HG03280 (cell line): ENCODE results near the gene MAJIN.
"Not testable (repeated sequence)": the region's sequence is repeated elsewhere in the genome, so short reads cannot be mapped to it uniquely, and the experiment has no call there.

Experiments used
- ATAC-seq: cut with Tn5 transposase; IDR thresholded peaks from one replicate; pipeline ENCODE4 v1.9.1; 2021; ENCODE audit warnings: mild to moderate bottlenecking, moderate library complexity; ENCODE audit not compliant: unreplicated experiment

Gene MAJIN

DNA sequence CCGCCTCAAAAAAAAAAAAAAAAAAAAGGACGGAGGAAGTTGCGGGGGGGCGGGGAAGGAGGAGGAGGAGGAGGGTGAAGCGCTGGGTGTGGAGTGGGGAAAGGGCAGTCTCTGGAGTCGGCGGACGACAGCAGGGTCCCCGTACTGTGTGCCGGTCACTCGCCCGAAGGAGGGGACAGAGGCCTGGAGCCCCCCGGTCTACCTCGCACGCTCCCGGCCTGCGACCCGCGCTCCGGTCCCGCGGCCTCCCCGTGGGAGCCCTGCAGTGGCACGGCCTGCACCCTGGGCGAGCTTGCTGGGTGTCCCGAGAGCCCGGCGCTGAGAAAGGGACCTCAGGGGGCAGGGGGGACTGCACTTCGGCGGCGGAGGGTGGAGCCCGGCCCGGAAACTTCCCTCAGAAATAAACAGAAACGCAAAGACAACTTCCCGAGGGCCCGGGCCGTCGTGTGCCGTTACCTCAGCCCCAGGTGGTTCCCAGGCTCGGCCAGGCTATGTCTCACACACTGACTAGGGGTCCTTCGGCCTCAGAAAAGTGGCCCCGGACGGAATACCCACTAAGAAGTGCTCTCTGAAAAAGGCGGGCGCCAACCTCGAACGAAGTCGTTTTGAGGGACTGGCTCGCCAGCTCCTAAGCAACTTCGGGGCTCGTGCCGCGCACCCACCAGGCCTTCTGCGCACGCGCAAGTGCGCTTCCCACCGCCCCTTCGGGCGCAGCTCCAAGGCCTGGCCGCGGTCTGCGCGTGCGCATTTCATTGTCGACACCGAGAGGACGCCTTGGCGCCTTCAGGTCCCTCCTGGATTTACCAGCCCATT lies at the start of gene MAJIN:
Gene MAJIN (minus strand): TSS at position 688 of the 813 bp plus-strand sequence. CDS start 12,703 bp downstream, outside the sequence.
- no peak for ATAC-seq

GRCh38 chr11:65021509-65021908 lies 49.6 kb upstream of the MAJIN start:
- no peak for ATAC-seq

- ATAC-seq: no peak
These were observed 49.1 kb upstream of the MAJIN start for GRCh38 chr11:65021003-65021402.

GRCh38 chr11:65019824-65020223 lies 47.9 kb upstream of the MAJIN start:
- no peak for ATAC-seq

DNA sequence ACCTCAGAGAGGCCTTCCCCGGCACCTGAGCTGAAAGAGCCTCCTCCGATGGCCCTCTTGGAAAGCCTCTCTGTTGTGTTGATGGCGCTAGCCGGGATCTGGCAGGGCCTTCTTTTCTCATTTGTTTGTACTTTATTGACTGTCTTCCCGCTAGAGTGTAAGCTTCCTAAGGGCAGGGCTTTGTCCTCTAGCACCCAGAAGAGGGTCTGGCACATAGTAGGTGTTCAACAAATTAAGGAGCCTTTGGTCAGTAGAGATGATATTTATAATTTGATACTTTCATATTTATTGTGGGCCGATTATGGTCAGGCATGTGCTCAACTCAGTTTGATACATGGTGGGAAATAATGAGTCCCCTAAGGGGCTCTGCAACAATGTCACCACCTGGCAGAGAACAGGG lies 46.0 kb upstream of the MAJIN start:
- no peak for ATAC-seq

GRCh38 chr11:65016705-65017104 lies 44.8 kb upstream of the MAJIN start:
- ATAC-seq: no peak

GRCh38 chr11:65014726-65015227 lies 42.9 kb upstream of the MAJIN start:
- ATAC-seq: no peak

DNA sequence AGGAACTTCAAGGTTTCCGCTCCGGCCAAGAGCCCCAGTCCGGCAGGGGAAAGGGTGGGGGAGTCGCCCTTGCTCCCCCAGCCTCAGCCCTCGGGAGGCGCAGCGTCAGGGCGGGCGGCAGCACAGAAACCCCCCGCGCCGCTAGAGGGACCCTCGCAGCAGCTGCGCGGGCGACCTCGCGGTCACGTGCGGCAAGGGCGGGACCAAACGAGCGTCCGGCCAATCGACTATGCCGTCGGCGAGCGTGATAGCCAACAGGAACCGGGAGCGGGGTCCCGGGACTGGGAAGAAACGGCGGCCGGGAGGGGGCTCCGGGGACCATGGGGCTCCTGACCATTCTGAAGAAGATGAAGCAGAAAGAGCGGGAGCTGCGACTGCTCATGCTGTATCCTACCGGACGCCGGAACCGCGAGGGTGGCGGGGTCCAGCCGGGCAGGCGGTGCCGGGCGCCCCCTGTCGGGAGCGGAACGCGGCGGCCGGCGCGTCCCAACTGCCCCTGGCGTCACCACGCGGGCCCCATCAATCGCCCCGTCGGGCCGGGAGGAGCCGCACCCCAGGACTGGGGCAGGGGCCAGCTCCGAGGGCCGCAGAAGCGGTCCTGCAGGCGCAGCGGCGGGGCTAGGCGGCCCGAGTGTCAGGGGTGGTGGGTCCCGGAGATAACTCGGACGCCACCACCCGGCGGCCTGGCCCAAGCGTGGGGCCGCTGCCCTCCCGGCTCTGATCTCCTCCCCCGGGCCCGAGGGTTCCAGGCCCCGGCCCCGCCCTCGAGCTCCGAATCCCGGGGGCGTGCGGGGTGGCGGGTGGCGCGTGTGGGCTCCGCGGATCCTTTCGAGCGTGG lies 42.2 kb upstream of the MAJIN start, which contains the start of gene ARL2:
Gene ARL2 (plus strand): TSS at position 273 of the 838 bp plus-strand sequence. CDS start 48 bp downstream, at position 321.
- peak; percentile 73 for ATAC-seq

GRCh38 chr11:65013130-65013887 lies 41.4 kb upstream of the MAJIN start:
- ATAC-seq: peak; percentile 75

GRCh38 chr11:65008873-65009272 lies 37.0 kb upstream of the MAJIN start:
- no peak for ATAC-seq

DNA sequence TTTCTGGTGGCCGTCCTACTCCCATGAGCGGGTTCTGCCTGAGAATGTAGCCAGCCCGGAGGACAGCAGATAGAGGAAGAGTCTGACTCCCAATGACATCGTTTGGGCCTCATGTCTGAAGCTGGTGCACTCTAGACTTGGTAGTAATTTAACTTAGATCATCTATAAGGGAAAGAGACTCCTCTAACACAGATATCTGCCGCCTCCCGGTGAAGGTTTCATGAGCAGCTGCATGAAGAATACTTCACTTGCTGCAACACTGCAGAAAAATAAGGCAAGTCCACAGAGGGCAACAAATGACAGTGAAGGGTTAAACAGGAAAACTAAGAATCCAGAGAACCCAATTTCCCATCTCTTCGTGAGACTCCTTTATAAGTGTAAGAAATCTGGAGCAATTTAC lies 36.1 kb upstream of the MAJIN start:
- ATAC-seq: no peak

DNA sequence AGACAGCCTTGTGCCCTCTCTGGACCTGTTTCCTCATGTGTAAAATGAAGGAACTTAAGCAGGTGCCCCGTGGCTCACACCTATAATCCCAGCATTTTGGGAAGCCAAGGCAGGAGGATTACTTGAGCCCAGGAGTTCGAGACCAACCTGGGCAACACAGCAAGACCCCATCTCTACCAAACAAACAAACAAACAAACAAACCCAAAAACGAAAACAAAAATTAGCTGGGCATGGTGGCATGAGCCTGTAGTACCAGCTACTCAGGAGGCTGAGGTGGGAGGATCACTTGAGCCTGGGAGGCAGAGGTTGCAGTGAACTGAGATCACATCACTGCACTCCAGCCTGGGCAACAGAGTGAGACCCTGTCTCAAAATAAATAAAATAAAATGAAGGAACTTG lies 32.1 kb upstream of the MAJIN start:
- not testable (repeated sequence) for ATAC-seq

DNA sequence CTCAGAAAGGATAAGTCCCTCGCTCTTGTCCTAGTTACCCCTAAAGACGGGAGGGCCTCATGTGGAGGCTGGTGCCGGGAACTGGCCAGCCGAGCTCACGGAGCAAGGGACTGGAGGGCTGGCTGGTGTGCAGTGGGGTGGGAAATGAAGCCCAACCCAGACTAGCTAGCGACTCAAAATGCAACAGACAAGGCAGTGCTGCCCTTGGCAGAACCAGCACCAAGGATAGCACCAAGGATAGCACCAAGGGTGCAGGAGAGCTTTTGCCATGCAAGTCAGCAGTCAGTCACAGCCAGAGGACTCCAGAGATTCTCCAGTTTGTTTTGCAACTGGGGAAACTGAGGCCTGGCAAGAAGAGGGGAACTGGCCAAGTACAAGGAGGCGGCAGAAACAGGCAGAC lies 31.4 kb upstream of the MAJIN start:
- no peak for ATAC-seq

DNA sequence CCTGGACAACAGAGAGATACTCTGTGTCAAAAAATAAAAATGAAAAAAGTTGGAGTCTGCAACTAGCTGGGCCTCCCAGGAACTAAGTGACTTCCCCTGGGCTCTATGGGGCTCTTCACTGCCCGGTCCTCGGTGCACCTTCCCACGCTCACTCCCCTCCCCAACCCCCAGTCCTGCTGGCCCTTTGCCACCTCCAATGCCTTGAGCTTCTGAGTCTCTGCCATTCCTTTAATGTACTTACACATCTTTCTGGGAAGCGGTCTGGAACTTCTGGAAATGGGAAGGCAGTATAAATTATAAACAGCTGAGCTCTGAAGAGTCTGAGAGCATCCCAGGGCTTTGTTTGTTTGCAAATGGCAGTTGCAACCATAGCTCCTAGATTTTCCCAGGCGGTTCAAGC lies 30.8 kb upstream of the MAJIN start:
- ATAC-seq: no peak

GRCh38 chr11:64999478-64999877 lies 27.6 kb upstream of the MAJIN start:
- ATAC-seq: no peak

DNA sequence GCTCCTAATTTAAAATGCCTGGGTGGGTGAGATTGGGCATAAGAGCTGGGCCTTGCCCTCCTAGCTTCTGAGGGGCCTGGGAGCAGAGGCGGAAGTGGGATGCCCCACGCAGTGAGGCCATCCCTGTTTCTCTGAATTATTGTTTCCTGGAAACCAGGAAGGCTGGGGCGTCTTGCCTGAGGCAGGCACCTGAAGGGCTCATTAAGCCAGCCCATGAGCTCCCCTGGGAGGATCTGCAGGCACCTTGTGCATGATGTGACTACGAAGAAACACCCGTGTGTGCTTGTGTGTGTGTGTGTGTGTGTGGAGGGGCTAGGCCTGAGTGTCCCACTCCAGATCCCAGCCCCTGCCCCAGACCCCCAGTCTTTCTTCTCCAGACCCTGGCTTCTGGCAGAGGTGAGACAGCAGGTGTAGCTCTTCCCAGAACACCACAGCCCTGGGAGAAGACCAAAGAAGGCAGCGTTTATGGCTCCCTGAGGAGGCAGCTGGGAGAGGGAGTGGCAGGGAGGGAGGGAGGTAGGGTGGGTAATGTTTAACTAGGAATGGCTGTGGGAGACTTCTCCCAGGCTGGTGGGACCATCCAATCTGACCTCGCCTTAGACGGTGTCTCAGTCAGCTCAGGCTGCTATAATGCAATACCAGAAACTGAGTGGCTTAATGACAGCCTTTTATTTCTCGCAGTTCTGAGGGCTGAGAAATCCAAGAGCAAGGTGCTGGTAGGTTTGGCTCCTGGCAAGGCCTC lies 27.0 kb upstream of the MAJIN start:
- no peak for ATAC-seq

GRCh38 chr11:64998141-64998540 lies 26.2 kb upstream of the MAJIN start:
- ATAC-seq: no peak

DNA sequence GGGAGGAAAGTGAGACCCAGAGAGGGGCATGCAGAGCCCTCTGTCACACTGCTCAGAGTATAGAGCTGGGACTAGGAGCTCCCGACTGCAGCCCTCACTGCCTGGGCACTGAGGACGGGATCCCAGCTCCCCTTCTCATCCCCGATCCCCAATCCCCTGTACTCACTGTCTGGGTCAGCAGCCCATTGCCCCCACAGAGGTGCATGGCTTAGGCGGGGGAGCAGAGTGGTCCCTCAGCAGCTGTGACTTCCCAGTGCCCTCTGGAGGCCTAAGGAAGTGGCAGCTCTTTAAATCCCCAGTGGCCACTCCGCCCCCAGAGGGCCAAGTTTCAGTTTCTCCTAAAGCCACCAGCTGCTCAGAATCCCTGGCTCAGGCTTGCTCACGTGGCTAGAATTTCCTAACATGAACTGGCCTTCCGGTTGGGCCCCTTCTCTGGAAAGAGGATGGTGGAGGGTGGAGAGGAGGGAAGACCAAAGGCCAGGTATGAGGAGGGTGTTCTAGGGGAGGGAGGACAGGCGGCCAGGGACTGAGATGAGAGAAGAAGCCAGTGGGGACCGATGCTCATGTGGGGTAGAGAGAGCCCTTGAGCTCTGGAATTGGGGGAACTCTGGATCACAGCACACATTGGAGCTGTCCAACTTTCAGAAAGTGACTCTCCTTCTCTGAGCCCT lies 24.9 kb upstream of the MAJIN start, which contains the start of gene BATF2:
Gene BATF2 (minus strand): TSS at position 262 of the 671 bp plus-strand sequence. CDS start 57 bp downstream, at position 205.
- no peak for ATAC-seq

DNA sequence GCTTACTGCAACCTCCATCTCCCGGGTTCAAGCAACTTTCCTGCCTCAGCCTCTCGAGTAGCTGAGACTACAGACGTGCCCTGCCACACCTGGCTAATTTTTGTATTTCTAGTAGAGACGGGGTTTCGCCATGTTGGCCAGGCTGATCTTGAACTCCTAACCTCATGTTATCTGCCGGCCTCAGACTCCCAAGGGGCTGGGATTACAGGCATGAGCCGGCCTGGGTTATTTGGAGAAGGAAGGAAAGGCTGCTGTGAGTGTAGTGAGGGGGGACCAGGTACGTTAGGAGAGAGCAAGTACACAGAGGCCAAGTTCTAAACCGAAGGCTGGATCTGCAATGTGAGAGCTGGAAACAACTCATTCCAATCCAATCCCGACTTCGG lies 24.4 kb upstream of the MAJIN start:
- ATAC-seq: no peak

- ATAC-seq: no peak
These were observed 22.4 kb upstream of the MAJIN start for GRCh38 chr11:64994318-64994717.
